Activated T-cell treated with anti-CD3 and anti-CD28 coated beads, Interleukin-2, amount 50 U/mL, for 48 hours (primary cell): ENCODE measurements around the gene METAP1D.
"Not testable (repeated sequence)": the region's sequence is repeated elsewhere in the genome, so short reads cannot be mapped to it uniquely, and the experiment has no call there.

Experiments used
- DNase-seq, 2 experiments: peaks; one replicate each; pipeline ENCODE4 v3.0.0-alpha.2; 2020

Gene METAP1D

DNA sequence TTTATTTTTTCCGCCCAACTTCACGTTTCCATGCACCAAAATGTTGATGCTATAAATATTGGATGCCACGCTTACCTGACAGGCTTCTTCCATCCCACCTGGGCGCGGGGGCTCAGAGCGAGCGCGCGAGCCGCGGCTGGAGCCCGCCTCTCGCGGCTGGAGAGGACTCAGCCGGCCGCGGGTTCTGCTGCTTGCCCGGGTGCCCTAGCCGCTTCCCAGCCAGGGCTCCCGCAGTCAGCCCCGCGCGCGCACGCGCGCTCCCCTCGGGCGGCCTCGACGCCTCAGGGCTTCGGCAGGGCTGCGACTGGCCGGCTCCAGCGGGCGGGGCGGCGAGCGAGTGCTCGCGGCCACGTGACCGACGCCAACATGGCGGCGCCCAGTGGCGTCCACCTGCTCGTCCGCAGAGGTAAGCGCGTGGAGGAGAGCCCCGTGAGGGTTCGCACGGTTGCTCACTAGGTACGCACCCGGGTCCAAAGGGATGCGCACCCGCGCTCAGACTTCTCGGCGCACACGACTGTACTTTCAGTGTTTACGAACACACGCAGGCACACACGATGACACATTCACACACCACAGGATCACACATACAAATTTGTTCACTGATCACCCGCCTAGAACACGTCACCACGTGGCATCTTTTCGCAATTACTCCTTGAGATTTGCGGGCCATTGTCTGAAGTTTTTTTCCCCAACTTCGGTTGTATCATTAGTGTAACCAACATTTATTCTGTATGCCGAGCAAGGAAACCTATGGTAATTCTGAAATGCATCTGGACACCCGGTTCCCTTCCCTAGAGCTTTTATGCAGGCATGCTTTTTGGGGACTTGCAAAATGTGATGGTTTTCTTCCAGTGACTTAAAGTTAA is at the start of gene METAP1D:
TSS of gene METAP1D (plus strand) at position 350 of the 866 bp plus-strand sequence. CDS start at position 367, 17 bp downstream.
- DNase-seq, result peak; percentile 92 to 94

DNA sequence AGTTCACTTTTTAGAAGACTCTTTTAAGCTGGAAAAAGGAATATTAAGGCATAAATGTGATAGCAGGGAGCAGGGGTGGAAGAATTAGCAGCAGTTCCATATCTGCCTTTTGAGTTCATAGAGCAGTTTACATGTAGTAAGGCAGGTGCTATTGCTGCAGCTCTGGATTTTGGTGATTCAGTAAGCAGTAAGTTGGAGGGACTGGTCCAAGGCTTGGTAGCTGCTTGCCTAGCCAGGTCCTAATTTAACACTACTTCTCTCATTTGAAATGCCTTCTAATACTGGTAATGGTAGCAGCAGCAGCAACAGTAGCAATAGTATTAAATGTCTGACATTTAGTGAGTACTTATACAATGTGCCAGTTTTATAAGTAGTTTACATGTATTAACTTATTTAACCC is 47.5 kb upstream of the METAP1D start:
- no peak for DNase-seq

DNA sequence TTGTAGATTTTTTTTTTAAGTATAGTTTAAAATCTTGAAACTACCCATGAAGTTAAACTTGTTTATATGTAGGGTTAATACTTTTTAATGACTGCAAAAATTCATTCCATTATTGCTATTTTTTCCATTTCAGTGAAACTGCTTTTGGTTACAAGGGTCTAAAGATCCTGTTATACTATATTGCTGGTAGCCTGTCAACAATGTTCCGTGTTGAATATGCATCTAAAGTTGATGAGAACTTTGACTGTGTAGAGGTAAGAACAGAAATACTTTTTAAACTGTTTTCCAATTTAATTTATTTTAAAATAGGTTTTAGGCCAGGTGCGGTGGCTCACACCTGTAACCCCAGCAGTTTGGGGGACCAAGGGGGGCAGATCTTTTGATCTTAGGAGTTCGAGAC is 47.0 kb upstream of the METAP1D start:
- no peak for DNase-seq

DNA sequence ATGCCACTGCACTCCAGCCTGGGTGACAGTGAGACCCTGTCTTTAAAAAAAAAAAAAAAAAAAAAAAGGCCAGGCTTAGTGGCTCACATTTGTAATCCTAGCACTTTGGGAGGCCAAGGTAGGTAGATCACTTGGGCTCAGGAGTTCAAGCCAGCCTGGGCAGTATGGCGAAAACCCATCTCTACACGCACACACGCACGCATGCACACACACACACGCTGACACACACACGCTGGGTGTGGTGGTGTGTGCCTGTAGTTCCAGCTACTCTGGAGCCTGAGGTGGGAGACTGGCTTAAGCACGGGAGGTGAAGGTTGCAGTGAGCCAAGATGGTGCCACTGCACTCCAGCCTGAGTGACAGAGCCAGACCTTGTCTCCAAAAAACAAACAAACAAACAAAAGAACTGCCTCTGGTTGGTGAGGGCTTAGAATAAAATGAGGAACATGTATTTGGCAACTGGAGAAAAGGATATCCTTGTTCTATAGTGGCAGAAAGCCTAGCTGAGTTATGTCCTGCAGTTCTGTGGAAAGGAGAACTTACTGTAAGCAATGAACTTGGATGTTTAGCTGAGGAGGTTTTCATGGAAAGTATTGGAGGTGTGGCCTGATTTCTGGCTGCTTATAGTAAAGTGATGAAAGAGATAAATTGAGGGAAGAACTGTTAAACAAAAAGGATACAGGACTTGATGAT is 43.5 kb upstream of the METAP1D start:
- no peak for DNase-seq

DNA sequence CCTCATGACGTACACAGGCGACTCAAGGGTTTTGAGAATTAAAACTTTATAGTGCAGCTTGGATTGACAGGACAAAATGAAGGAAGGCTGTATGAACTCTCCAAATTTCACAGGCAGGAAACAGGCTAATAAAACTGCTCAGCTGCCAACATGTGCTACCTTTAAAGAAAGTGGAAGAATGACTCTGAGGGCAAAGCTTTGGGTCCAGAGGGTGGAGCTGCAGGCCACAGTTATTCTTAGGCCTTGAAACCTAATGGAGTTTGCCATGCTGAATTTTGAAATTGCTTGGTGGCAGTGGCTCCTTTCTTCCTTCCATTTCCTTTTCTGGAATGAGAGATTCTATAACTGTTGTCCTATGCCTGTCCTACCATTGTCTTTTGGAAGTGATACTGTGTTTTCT is 42.7 kb upstream of the METAP1D start:
- no peak for DNase-seq

DNA sequence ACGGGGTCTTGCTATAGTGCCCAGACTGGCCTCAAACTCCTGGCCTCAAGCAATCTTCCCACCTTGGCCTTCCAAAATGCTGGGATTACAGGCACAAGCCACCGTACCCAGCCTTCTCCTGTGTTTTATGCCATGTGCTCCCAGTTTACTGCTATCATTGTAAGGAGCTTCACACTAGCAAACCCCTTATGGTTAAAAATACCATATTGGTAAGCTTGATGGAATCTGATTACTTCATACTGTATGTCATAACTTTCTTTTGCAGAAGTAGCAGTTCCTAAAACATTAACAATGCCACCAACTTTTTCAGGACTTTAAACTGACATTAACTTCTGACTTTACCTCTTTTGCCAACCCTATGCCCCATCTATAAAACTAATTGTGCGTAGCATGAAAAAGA is 41.3 kb upstream of the METAP1D start:
- DNase-seq, result no peak

DNA sequence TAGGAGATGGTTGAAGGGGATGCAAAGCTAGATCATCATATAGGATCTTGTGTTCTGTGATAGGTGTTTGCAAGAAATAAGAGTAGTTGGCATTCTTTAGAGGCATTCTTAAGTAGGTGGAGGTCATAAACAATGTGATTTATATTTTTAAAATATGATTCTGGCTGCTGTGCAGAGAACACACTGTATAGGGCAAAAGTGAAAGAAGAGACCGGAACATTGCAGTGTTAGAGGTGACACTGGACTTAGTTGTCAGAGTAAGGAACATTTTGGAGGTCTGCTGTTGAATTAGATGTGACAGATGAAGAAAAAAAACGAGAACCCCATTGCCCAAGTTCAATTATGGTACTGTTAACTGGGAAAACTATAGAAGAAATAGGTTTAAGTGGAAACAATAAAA is 39.8 kb upstream of the METAP1D start:
- no peak for DNase-seq

DNA sequence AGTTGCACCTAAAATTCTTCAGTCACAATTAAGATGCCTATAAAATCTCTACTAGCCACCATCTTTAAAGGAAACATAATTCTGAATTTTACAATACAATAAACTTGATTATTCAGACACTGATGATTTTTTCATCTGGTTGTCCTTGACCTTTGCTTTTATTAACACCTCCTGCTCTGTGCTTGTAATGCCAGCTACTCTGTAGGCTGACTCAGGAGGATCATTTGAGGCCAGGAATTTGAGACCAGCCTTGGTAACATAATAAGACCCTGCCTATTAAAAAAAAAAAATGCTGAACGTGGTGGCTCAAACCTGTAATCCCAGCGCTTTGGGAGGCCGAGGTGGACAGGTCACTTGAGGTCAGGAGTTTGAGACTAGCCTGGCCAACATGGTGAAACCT is 39.2 kb upstream of the METAP1D start:
- no peak for DNase-seq

DNA sequence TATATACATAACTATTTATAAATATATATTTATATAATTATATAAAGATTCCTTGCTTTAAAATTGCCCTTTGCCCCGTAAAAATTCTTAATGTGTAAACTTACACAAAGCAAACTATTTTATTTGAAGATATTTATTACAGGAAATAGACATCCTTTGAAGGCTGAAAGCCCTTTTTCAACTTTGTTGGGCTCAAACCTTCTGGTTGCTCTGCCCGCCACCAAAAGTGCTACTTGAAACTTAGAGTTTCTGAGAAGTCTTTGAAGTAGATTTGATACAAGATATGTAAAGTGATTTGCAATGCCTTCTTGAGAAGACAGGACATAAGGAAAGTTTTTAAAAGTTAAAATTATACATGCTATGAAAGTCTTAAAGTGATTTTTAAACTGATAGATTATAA is 36.6 kb upstream of the METAP1D start:
- DNase-seq, result no peak

DNA sequence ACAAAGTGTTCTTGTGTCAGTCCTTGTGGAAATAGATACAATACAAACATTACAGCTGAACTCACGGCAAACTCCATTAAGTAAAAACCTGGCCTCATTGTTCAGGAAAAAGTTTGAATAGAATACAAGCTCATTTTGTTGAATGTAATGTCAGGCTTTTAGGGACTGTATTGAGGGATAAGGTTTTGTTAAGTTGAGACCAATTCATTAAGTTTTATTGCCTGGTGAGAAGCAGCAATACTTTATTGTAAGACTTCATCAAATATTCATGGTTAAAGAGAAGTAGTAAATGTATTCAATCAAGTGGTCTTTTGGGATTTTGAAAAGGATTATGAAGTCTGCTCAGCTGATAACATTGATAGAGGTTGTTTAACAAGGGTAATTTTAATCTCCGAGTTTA is 35.4 kb upstream of the METAP1D start:
- no peak for DNase-seq

DNA sequence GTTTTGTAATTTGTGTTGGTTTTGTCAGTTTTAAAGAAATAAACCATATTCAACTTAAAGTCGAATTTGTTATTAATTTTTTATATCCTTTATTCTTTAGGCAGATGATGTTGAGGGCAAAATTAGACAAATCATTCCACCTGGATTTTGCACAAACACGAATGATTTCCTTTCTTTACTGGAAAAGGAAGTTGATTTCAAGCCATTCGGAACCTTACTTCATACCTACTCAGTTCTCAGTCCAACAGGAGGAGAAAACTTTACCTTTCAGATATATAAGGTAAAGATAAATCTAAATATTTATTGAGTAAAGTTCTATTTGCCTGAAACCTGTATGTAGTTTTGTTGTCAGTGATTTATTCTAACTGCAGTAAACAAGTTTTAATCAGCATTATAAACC is 34.5 kb upstream of the METAP1D start:
- no peak for DNase-seq

DNA sequence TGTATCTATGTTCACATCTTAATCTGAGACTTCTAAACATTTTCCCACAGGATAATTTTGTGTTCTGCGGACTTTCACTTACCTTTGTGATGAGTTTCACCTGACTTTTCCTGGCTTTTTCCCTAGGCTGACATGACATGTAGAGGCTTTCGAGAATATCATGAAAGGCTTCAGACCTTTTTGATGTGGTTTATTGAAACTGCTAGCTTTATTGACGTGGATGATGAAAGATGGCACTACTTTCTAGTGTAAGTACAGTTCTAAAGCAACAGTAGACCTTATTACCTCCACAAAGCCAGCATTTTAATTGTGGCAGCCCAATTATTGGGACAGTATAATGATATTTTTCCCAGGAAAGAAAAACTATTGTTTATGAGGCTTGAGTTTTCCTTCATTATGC is 34.1 kb upstream of the METAP1D start:
- DNase-seq, result no peak

DNA sequence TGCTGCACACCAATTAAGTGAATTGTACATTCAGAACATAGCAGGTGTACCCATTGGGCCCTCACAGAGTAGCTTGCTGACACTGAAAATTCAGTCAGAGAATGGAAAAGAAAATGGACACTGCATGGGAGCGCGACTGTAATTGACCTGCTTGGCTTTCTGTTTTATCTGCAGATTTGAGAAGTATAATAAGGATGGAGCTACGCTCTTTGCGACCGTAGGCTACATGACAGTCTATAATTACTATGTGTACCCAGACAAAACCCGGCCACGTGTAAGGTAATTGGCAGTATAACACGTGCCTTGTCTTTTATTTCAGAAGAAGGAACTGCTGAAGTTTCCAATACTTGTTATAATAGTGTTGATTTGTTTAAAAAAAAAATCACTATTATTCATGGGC is 33.5 kb upstream of the METAP1D start:
- no peak for DNase-seq

DNA sequence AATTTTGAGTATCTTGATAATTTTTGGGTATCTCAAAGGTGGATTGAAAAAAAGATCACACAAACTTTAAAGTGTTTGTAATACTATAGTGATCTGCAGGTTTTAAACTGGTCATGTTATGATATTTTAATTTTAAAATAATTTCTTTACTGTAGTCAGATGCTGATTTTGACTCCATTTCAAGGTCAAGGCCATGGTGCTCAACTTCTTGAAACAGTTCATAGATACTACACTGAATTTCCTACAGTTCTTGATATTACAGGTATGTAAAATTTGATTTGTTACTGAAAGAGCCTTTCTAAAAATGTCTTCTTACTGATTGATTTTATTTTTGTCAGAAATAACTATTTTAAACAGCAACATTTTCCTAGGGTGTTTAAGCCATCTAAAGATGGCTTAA is 33.1 kb upstream of the METAP1D start:
- DNase-seq, result no peak

DNA sequence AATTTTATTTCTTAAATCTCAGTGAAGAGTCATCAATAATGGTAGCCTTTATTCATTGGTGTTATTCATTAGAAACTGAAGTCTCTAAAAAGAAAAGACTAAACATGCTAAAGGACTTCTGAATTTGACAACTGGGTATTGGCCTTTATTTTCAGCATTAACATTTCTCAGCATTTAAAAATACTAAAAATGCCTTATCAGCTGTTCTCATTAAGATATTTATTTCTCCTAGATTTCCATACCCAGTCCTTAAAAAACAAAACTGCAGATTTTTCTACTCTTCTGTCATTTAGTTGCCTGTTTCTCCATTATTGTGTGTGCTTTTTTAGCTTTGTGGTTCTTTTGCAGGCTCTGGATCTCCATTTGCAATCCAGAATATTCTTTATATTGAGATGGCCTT is 31.2 kb upstream of the METAP1D start:
- no peak for DNase-seq

DNA sequence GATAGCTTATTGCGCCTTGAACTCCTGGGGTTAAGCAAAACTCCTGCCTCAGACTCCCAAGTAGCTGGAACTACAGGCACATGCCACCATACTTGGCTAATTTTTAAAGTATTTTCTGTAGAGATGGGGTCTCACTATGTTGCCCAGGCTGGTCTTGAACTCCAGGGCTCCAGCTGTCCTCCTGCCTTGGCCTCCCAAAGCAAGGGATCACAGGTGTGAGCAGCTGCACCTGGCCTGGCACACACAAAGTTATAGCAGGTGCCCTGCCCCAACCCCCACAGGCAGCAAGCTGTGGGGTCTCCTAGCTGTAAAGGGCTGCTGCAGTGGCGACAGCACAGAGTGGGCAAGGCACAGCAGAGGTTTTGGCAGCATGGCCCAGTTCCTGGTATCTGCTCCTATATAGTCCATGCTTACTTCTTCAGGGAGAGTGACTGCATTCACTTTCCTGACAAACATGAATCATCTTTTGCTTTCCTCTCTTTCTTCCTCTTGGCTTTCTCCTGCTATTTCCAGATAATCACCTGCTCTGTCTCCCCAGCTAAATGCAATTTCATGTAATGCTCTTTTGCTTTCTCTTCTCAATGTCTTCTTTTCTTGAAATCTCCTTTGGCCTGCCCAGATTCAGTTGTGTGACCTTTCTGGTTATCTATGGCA is 27.3 kb upstream of the METAP1D start:
- DNase-seq, result no peak

DNA sequence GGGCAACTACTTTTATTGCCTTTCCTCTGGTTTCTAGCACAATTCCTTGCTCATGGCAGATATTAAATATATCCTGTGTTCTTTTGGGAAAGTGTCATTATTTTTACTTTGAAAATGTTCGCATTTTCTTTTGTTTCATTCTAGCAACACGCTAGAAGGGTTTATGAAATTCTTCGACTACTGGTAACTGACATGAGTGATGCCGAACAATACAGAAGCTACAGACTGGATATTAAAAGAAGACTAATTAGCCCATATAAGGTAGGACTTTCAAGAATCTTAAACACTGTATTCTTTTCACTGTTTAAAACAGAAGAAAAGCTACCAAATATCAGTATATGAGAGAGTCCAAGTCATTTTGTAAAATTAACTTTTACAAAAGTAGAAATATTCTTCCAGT is 20.6 kb upstream of the METAP1D start:
- no peak for DNase-seq

DNA sequence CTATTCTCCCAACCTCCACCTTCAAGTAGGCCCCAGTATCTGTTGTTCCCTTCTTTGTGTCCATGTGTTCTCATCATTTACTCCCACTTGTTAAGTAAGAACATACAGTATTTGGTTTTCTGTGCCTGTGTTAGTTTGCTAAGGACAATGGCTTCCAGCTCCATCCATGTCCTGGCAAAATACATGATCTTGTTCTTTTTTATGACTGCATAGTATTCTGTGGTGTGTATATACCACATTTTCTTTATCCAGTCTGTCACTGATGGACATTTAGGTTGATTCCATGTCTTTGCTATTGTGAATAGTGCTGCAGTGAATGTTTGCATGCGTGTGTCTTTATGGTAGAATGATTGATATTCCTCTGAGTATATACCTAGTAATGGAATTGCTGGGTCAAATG is 15.8 kb upstream of the METAP1D start:
- DNase-seq, result not testable (repeated sequence)

DNA sequence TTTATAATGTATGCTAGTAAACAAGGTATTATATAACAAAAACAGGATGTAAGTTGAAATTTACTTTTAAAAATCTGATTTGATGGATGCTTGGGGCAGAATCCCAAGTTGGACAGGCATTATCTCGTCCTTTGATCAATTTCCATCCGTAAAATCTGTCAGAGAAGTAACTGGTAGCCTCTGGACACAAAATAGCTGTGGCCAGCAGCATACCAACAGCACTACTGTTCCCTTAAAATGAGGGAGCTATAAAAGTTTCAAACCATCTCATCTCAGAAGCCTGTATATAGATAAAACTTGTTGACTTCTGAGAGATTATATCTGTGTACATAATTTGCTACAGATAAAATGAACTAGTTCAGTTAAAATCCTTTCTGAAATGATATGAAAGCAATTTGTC is 14.7 kb upstream of the METAP1D start:
- no peak for DNase-seq

DNA sequence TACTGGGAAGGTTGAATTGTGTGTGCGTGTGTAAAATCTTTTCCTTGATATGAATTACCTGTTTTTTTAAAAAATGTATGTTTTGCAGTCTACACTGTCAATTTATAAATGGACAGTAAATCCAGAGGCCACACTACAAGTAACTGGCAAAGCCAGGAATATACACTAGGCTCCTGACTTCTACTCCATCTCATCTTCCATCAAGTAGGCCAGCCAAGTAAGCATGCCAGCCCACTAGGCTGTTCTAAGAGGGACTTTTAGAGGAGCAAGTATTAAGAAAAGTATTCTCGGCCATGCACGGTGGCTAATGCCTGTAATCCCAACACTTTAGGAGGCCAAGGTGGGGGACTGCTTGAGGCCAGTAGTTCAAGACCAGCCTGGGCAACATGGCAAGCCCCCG is 13.0 kb upstream of the METAP1D start:
- DNase-seq, result no peak

DNA sequence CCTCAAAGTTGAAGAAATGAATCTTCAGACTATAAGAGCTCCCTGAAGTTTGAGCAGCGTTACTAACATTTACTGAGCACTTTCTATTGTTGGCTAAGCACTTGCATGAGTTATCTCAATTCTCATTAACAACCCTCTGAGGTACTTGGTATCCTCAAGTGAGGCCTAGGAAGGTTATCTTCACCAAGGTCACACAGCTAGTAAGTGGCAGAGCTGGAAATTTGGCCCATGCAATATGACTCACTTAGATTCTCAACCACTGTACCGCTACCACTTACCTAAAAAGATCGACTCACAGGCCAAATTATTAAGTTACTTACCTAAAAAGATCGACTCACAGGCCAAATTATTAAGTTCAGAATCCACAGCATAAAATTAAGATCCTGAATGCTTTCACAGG is 8.7 kb upstream of the METAP1D start:
- DNase-seq, result no peak

DNA sequence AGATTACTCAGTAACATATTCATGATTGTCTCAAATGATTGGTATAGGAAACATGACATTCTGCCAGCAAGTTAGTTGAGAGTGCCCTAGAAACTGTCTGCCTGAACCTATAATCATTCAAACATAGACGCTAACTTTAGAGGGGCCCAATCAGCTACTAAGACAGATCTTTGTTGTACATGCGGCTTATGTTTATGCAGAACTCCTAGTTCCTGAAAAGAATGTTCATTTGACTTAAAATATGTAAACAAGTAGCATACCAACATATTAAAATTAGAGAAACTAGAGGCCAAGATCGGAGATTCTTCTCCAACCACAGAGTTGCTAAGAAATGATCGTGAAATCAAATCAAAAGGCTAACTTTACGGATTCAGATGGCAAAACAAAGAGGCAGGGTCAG is 4.2 kb upstream of the METAP1D start:
- DNase-seq, result no peak

DNA sequence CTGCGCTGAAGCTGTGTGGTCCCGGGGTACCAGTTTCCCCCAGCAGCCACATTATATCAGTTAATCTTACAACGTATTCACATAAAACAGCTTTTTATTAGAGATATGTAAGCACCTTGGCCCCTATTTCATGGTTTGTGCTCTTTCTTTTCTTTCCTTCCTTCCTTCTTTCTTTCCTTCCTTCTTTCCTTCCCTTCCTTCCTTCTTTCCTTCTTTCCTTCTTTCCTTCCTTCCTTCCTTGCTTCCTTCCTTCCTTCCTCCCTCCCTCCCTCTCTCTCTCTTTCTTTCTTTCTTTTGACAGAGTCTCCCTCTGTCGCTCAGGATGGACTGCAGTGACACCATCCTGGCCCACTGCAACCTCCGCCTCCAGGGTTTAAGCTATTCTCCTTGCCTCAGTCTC is 3.7 kb upstream of the METAP1D start:
- no peak for DNase-seq

DNA sequence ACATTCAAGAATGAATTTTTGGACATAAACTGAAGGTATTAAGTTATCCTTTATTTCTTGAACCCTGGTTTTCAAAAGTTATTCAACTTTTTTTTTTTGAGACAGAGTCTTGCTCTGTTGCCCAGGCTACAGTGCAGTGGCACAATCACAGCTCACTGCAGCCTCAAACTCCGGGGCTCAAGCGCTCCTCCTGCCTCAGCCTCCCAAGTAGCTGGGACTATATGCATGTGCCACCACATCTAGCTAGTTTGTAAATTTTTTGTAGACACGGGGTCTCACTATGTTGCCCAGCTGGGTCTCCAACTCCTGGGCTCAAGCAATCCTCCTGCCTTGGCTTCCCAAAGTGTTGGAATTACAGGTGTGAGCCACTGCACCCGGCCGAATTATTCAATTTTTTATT is 2.7 kb upstream of the METAP1D start:
- not testable (repeated sequence) for DNase-seq
